H1 (cell line): Measurements from ENCODE around the gene VWA5B2. TPM values are rescaled to one million over a fixed set of nuclear protein-coding genes. Genes with fewer than 3 reads are reported as not detected.

Experiments used
- CEBPB ChIP-seq: IDR thresholded peaks from 2 replicates; pipeline ENCODE4 v1.6.1; 2012; ENCODE audit warnings: low read depth, low read length
- MAFK ChIP-seq: IDR thresholded peaks from 2 replicates; pipeline ENCODE4 v1.6.1; 2012; ENCODE audit warnings: low read depth, mild to moderate bottlenecking, improper control_type of control experiment, low read length
- RBBP5 ChIP-seq: IDR thresholded peaks from 2 replicates; pipeline ENCODE4 v1.7.1; 2012; ENCODE audit warnings: low read depth, mild to moderate bottlenecking, inconsistent platforms, low read length, moderate library complexity, borderline replicate concordance
- polyA plus RNA-seq, 7 experiments: library from polyadenylated mRNA; depleted of rRNA in 3 of 7; stranded (reverse) in 5 of 7; unstranded in 2 of 7; fragments of >200 nt in 5 of 7; fragments of 200-250 nt in 2 of 7; gene quantifications; 1 replicate in 5 of 7; 2 replicates in 1 of 7; 4 replicates in 1 of 7; pipeline versions ENCODE4 v1.2.1 to v1.2.3, GENCODE V29; 2011 to 2013; ENCODE audit warnings: missing spikeins in 2 of 7, mixed read lengths in 2 of 7
- total RNA-seq: library from RNA; stranded (reverse); fragmentation: NEBNext Ultra II Directional; extraction: Animal tissue kit (Norgen Biotek cat#: 25700); gene quantifications from 2 replicates; pipeline ENCODE4 v1.2.1, GENCODE V29; 2021
- TF ChIP-seq, protein P1 (sequence below): IDR thresholded peaks from 2 replicates; pipeline ENCODE4 v1.6.1; 2011; ENCODE audit warnings: low read depth, mild to moderate bottlenecking, low read length; ENCODE audit not compliant: insufficient read depth

Gene VWA5B2
- total and polyA plus RNA-seq, 2 of the 8 experiments (the other 6 are each of a cell fraction or from before 2014, with no cell fraction given), result 0.53 to 0.56 TPM

DNA sequence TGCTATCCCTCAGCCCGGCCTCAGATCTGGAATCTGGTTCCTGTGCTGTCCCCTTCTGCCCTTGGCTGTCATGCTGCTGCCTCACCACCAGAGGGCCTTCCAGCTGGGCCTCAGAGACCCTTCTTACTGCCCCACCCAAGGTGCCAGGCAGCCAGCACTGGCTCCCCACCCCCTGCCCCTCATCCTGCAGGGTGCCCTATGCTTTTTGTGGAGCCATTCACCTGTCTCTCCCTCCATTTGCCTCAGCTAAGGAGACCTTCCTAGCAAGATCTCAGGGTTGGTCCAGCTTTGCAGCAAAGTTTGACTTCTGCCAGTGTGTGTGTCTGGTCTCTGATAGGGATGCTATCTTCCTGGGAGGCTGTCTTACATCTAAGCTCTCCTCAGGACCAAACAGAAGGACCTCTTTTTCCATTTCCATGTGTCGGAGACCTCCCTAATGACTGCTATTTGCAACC lies 1.9 kb upstream of the VWA5B2 start (continued):
- TF ChIP-seq RBBP5 (no peak), CEBPB (no peak), MAFK (no peak)
- TF ChIP-seq, protein P1, sequence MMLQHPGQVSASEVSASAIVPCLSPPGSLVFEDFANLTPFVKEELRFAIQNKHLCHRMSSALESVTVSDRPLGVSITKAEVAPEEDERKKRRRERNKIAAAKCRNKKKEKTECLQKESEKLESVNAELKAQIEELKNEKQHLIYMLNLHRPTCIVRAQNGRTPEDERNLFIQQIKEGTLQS, result no peak
